ENCODE measurements around the gene FGF1. TPM values are rescaled to one million over a fixed set of nuclear protein-coding genes. Genes with fewer than 3 reads are reported as not detected.

Gene FGF1
- total and polyA plus RNA-seq, 2 of the 4 experiments (the other 2 are of a cell fraction) = 7.6 to 7.7 TPM

DNA sequence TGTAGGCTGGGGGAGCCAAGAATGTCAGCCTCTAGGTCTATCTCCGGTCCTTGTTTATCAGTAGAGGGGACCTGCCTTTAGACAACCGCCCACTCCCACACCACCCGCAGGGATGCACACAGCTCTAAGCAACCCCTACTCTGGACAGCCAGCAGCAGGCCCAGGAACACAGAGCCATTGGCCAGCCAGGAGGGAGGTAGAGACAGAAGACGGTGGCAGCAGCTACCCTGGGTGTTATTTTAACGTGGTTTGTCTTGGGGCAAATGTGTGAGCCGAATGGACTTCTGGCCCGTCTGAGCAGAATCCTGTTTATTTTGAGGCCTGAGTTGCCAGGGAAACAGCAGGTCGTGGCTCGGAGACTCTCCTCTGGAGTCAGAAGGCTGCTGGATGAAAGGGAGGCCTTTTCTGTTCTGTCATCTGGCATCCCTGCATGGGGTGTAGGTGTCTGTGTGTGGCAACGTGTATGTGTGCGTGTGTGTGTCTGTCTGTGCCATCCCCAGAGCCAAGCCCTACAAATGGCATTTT is 382 bp upstream of the FGF1 start:
- H3K14ac ChIP-seq (replicated peaks; ENCODE audit: low read depth, low read length) = 0 out of 2 replicates have a peak overlapping the region, but pooled peaks have one; percentile 5
- DNase-seq (peak; percentile 40), ATAC-seq (ENCODE audit: low read depth) (peak; percentile 10; the same call in 1 of the 2 replicates)
- H3K27me3 ChIP-seq (ENCODE audit: control insufficient read depth, insufficient read depth, low read length) = no peaks in the 10 kb centered on the region
- no peak overlapping the region for H3K27ac ChIP-seq (ENCODE audit: insufficient read depth, low read length)
- H4K20me1 ChIP-seq (ENCODE audit: insufficient read depth, low read length) = no peaks in the 10 kb centered on the region
- H2BK120ac ChIP-seq (ENCODE audit: low read depth, low read length) = no peak overlapping the region
- TF ChIP-seq MXI1 (IDR thresholded peaks at IDR 0.05; ENCODE audit: borderline replicate concordance, low read depth, low read length) (no peak), RAD21 (IDR thresholded peaks at IDR 0.05; ENCODE audit: low read length) (no peak), NFE2L2 (IDR thresholded peaks at IDR 0.05; ENCODE audit: low read depth, low read length) (no peak), RCOR1 (IDR thresholded peaks at IDR 0.05; ENCODE audit: insufficient replicate concordance, low read length) (no peak), MAFK (IDR thresholded peaks at IDR 0.05; ENCODE audit: low read depth, low read length) (no peak), CHD1 (IDR thresholded peaks at IDR 0.05; ENCODE audit: low read depth, low read length) (no peak), RFX5 (IDR thresholded peaks at IDR 0.05; ENCODE audit: low read depth, low read length) (no peak), MAZ (IDR thresholded peaks at IDR 0.05; ENCODE audit: borderline replicate concordance, low read depth, low read length) (no peak), CEBPB (IDR thresholded peaks at IDR 0.05; ENCODE audit: low read depth, low read length) (no peak), POLR2A (IDR thresholded peaks at IDR 0.05; ENCODE audit: low read depth, low read length) (no peak), FOS (IDR thresholded peaks at IDR 0.05; ENCODE audit: low read depth, low read length) (no peak)
- TF ChIP-seq, protein P1, sequence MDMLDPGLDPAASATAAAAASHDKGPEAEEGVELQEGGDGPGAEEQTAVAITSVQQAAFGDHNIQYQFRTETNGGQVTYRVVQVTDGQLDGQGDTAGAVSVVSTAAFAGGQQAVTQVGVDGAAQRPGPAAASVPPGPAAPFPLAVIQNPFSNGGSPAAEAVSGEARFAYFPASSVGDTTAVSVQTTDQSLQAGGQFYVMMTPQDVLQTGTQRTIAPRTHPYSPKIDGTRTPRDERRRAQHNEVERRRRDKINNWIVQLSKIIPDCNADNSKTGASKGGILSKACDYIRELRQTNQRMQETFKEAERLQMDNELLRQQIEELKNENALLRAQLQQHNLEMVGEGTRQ (IDR thresholded peaks at IDR 0.05; ENCODE audit: low read depth, low read length) = no peak
- TF ChIP-seq, protein P2, sequence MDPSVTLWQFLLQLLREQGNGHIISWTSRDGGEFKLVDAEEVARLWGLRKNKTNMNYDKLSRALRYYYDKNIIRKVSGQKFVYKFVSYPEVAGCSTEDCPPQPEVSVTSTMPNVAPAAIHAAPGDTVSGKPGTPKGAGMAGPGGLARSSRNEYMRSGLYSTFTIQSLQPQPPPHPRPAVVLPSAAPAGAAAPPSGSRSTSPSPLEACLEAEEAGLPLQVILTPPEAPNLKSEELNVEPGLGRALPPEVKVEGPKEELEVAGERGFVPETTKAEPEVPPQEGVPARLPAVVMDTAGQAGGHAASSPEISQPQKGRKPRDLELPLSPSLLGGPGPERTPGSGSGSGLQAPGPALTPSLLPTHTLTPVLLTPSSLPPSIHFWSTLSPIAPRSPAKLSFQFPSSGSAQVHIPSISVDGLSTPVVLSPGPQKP (IDR thresholded peaks at IDR 0.05; ENCODE audit: borderline replicate concordance, low read depth, low read length) = no peak
- TF ChIP-seq, protein P3, sequence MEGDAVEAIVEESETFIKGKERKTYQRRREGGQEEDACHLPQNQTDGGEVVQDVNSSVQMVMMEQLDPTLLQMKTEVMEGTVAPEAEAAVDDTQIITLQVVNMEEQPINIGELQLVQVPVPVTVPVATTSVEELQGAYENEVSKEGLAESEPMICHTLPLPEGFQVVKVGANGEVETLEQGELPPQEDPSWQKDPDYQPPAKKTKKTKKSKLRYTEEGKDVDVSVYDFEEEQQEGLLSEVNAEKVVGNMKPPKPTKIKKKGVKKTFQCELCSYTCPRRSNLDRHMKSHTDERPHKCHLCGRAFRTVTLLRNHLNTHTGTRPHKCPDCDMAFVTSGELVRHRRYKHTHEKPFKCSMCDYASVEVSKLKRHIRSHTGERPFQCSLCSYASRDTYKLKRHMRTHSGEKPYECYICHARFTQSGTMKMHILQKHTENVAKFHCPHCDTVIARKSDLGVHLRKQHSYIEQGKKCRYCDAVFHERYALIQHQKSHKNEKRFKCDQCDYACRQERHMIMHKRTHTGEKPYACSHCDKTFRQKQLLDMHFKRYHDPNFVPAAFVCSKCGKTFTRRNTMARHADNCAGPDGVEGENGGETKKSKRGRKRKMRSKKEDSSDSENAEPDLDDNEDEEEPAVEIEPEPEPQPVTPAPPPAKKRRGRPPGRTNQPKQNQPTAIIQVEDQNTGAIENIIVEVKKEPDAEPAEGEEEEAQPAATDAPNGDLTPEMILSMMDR (conservative IDR thresholded peaks at IDR 0.05; ENCODE audit: low read depth, low read length) = no peak
- H3K79me1 ChIP-seq (ENCODE audit: low read depth in 1 of 2, low read length in 2 of 2) = no peaks in the 10 kb centered on the region
- H2BK5ac ChIP-seq (ENCODE audit: low read depth, low read length, poor library complexity, severe bottlenecking) = no peak overlapping the region
- no peak overlapping the region for H2BK20ac ChIP-seq (ENCODE audit: low read depth, low read length)
- H4K5ac ChIP-seq (ENCODE audit: low read depth, low read length) = no peak overlapping the region
- H2AK5ac ChIP-seq (ENCODE audit: low read depth, low read length) = peak overlapping the region; percentile 59; the same call in 1 of the 2 replicates
- no TSS peak for BruUV-seq (replicated peaks)
- no peak overlapping the region for H3K9ac ChIP-seq (ENCODE audit: low read depth, low read length)
- dilution Hi-C loops (cut with HindIII; ENCODE audit: low sequenced_read_pairs, unreplicated experiment) = no loop called here
- no peaks in the 10 kb centered on the region for H3K9me3 ChIP-seq (ENCODE audit: control insufficient read depth, insufficient read depth, low read length)
- ChIA-PET CTCF (interaction anchor here (0.6 to 2.0 kb wide), 3 partner anchors 12 to 31 kb away, joined by 3 to 10 read pairs (median 7); no protein-coding TSS in a partner anchor), POLR2A (ENCODE audit: unreplicated experiment) (no interaction called here)
- WGBS, 2 experiments (ENCODE audit: extremely low coverage in 2 of 2, insufficient read length in 1 of 2) = no CpG with 5 or more reads among the region's 11 CpGs
- H4K91ac ChIP-seq (ENCODE audit: insufficient read depth, low read depth, low read length) = no peak overlapping the region
- H2AFZ ChIP-seq (replicated peaks; ENCODE audit: low read length, poor library complexity) = peak overlapping the region; percentile 65
- H3K36me3 ChIP-seq (ENCODE audit: control insufficient read depth, insufficient read depth, low read length) = no peaks in the 10 kb centered on the region
- intact Hi-C loops (cut with micrococcal nuclease) = no loop called here
- H3K4me2 ChIP-seq (ENCODE audit: low read depth, low read length) = no peak overlapping the region
- H3K4me3 ChIP-seq (ENCODE audit: insufficient read depth, low read depth, low read length) = no peak overlapping the region
- peaks cover 9% of the 10 kb centered on the region; the same call in 1 of the 2 replicates for H3K9me1 ChIP-seq (ENCODE audit: insufficient read depth, low read length)
- no peak overlapping the region for H4K8ac ChIP-seq (ENCODE audit: low read depth in 2 of 2, low read length in 2 of 2)
- peaks cover 21% of the 10 kb centered on the region for H3K4me1 ChIP-seq (ENCODE audit: control insufficient read depth, insufficient read depth, low read length)
- no peak overlapping the region for H3K23ac ChIP-seq (ENCODE audit: low read depth, low read length)
- in situ Hi-C loops (cut with MboI; ENCODE audit: low sequenced_read_pairs) = no loop called here
- H2AK9ac ChIP-seq (replicated peaks; ENCODE audit: low read depth, low read length, poor library complexity) = no peak overlapping the region
- no peak overlapping the region for H3K18ac ChIP-seq (ENCODE audit: low read depth, low read length)
- no peak overlapping the region for H2BK15ac ChIP-seq (ENCODE audit: low read depth, low read length)
- no peak overlapping the region for H3K56ac ChIP-seq (ENCODE audit: extremely low read depth, insufficient read depth, low read length)
- peak overlapping the region; percentile 10; the same call in 1 of the 2 replicates for H3K4ac ChIP-seq (ENCODE audit: low read depth, low read length)
